ENCODE measurements around the gene TMEM229B.

GRCh38 chr14:67487937-67488893 is at the start of gene TMEM229B:
- TF ChIP-seq EZH2 (IDR thresholded peaks at IDR 0.05) (no peak), FOXP2 (optimal IDR thresholded peaks at IDR 0.05; ENCODE audit: control extremely low read depth, extremely low read length, insufficient read depth) (no peak)

Measured in SK-N-MC (cell line).